PFSK-1 (cell line): Measurements from ENCODE around the gene RASSF4.

Source experiments
- FOXP2 ChIP-seq: optimal IDR thresholded peaks from 2 replicates; pipeline ENCODE3; 2011; ENCODE audit warnings: borderline replicate concordance, control low read depth, inconsistent platforms; ENCODE audit not compliant: insufficient read depth; ENCODE audit errors: extremely low read length, extremely low read depth
- TF ChIP-seq, protein P1 (sequence below), 2 experiments: IDR thresholded peaks; 2 replicates each; pipeline versions ENCODE4 v1.6.1 to v1.8.0; 2011 to 2012; ENCODE audit warnings: low read depth in 2 of 2, low read length in 2 of 2, control low read depth in 1 of 2, inconsistent platforms in 1 of 2, mild to moderate bottlenecking in 1 of 2, moderate library complexity in 1 of 2; ENCODE audit not compliant: insufficient read depth in 1 of 2

DNA sequence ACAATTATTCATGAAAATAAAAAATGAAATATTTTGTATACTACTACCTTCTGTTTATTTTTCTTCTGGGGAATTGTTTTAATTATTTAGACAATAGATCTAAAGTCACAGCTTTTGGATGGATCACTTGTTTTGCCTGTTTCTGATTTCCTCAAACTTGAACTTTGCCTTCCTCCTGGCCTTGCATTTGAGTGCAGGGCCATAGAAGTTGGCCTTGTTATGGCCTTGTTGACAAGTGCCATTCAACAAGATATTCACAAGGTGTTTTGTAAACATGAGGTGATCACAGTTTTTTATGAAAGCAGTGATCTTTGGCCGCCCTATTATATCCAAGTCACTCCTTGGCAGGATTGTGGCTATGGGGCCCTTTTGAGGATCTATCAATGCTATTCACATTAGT lies 45.7 kb downstream of the RASSF4 start:
- TF ChIP-seq, protein P1, sequence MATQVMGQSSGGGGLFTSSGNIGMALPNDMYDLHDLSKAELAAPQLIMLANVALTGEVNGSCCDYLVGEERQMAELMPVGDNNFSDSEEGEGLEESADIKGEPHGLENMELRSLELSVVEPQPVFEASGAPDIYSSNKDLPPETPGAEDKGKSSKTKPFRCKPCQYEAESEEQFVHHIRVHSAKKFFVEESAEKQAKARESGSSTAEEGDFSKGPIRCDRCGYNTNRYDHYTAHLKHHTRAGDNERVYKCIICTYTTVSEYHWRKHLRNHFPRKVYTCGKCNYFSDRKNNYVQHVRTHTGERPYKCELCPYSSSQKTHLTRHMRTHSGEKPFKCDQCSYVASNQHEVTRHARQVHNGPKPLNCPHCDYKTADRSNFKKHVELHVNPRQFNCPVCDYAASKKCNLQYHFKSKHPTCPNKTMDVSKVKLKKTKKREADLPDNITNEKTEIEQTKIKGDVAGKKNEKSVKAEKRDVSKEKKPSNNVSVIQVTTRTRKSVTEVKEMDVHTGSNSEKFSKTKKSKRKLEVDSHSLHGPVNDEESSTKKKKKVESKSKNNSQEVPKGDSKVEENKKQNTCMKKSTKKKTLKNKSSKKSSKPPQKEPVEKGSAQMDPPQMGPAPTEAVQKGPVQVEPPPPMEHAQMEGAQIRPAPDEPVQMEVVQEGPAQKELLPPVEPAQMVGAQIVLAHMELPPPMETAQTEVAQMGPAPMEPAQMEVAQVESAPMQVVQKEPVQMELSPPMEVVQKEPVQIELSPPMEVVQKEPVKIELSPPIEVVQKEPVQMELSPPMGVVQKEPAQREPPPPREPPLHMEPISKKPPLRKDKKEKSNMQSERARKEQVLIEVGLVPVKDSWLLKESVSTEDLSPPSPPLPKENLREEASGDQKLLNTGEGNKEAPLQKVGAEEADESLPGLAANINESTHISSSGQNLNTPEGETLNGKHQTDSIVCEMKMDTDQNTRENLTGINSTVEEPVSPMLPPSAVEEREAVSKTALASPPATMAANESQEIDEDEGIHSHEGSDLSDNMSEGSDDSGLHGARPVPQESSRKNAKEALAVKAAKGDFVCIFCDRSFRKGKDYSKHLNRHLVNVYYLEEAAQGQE (IDR thresholded peaks at IDR 0.05; ENCODE audit: insufficient read depth in 1 of 2, low read depth in 2 of 2, low read length in 2 of 2) = no peak
- no peak for TF ChIP-seq FOXP2
